Activated T-cell treated with anti-CD3 and anti-CD28 coated beads, Interleukin-2, amount 50 U/mL, for 1 hour (primary cell): Measurements from ENCODE around the gene MUC20.
"Not testable (repeated sequence)": the region's sequence is repeated elsewhere in the genome, so short reads cannot be mapped to it uniquely, and the experiment has no call there.

Source experiments
- DNase-seq: peaks from one replicate; pipeline ENCODE4 v3.0.0-alpha.2; 2020

Gene MUC20

DNA sequence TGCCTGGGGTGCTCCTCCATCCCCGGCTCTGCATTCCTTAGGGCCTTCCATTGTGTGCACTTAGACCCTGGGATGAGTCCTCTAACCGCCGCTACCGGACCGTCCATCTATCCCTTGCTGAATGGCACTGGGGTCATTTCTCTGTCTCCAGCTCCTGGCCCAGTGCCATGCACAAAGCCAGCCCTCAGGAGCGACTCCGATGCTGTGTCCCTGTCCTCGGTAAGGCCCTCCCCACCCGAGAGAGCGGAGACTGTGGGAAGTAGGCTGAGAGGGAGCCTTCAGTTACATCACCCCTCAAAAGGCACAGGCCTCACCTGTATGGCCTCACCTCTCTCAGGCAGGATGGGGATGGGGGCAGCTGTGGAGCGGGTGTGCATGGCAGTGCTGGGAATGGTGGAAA is 57.2 kb downstream of the MUC20 start:
- DNase-seq, result no peak

DNA sequence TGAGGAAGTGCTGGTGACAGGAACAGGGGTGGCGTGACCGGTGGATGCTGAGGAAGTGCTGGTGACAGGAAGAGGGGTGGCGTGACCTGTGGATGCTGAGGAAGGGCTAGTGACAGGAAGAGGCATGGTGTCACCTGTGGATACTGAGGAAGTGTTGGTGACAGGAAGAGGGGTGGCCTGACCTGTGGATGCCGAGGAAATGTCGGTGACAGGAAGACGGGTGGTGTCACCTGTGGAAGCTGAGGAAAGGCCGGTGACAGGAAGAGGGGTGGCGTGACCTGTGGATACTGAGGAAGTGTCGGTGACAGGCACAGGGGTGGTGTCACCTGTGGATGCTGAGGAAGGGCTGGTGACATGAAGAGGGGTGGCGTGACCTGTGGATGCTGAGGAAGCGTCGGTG is 60.5 kb downstream of the MUC20 start:
- DNase-seq, result not testable (repeated sequence)
